Smooth muscle cell (in vitro differentiated cells): ENCODE data around the gene SH3RF3. TPM values are rescaled to one million over a fixed set of nuclear protein-coding genes. Genes with fewer than 3 reads are reported as not detected.

ENCODE experiments used
- DNase-seq: peaks from one replicate; lab custom pipeline; 2025; ENCODE audit not compliant: unreplicated experiment; lab: John Stamatoyannopoulos, UW
- H2AFZ ChIP-seq: fragments of 200-600 bp; sonication (generic); 2 replicates; pipeline ENCODE4 v1.6.0; 2016; ENCODE audit warnings: antibody characterized with exemption, low read depth, mild to moderate bottlenecking
- H3F3A ChIP-seq: fragments of 200-600 bp; sonication (generic); 2 replicates; pipeline ENCODE4 v1.6.0; 2017; ENCODE audit warnings: antibody characterized with exemption, low read depth
- H3K27ac ChIP-seq: fragments of 200-600 bp; sonication (generic); 2 replicates; pipeline ENCODE4 v1.5.1; 2016; ENCODE audit warnings: low read depth, mild to moderate bottlenecking
- H3K27me3 ChIP-seq: fragments of 200-600 bp; sonication (generic); 2 replicates; pipeline ENCODE4 v1.6.1; 2016; ENCODE audit warnings: low read depth, mild to moderate bottlenecking
- H3K36me3 ChIP-seq: fragments of 200-600 bp; sonication (generic); 2 replicates; pipeline ENCODE4 v1.5.1; 2016; ENCODE audit warnings: low read depth
- H3K4me1 ChIP-seq: fragments of 200-600 bp; sonication (generic); 2 replicates; pipeline ENCODE4 v1.5.1; 2016; ENCODE audit warnings: low read depth
- H3K4me2 ChIP-seq: fragments of 200-600 bp; sonication (generic); 2 replicates; pipeline ENCODE4 v1.6.0; 2016; ENCODE audit warnings: mild to moderate bottlenecking
- H3K4me3 ChIP-seq: fragments of 200-600 bp; sonication (generic); 2 replicates; pipeline ENCODE4 v1.5.1; 2016; ENCODE audit warnings: mild to moderate bottlenecking
- H3K79me2 ChIP-seq: fragments of 200-600 bp; sonication (generic); 2 replicates; pipeline ENCODE4 v1.6.0; 2016; ENCODE audit warnings: low read depth, mild to moderate bottlenecking
- H3K9ac ChIP-seq: fragments of 200-600 bp; sonication (generic); 2 replicates; pipeline ENCODE4 v1.6.0; 2016; ENCODE audit warnings: low read depth
- H3K9me3 ChIP-seq: fragments of 200-600 bp; sonication (generic); replicated peaks from 2 replicates; pipeline ENCODE4 v1.5.1; 2016; ENCODE audit warnings: low read depth
- H4K20me1 ChIP-seq: fragments of 200-600 bp; sonication (generic); 2 replicates; pipeline ENCODE4 v1.6.0; 2016; ENCODE audit warnings: low read depth
- WGBS: methylation state at CpG from one replicate; pipeline ENCODE4 v1.1.7; 2016; ENCODE audit warnings: low lambda C conversion rate; 5-methylcytosine and 5-hydroxymethylcytosine counted together
- polyA plus RNA-seq: library from polyadenylated mRNA; unstranded; fragments of >200 nt; fragmentation: Nextera tagmentation; extraction: Ambion mirVana; gene quantifications from 2 replicates; pipeline ENCODE4 v1.2.1, GENCODE V29; 2016
- total RNA-seq: library from RNA; depleted of rRNA; stranded (reverse); fragments of >200 nt; gene quantifications from 2 replicates; pipeline ENCODE4 v1.2.3, GENCODE V29; 2014
- TF ChIP-seq, protein P1 (sequence below): fragments of 200-600 bp; sonication (generic); IDR thresholded peaks from 2 replicates; pipeline ENCODE4 v1.5.1; 2017; ENCODE audit warnings: borderline replicate concordance, mild to moderate bottlenecking, antibody characterized with exemption; ENCODE audit not compliant: insufficient read depth, poor library complexity, severe bottlenecking

Gene SH3RF3
- total and polyA plus RNA-seq, 2 experiments from 2014 or later = 6.6 to 11.8 TPM

DNA sequence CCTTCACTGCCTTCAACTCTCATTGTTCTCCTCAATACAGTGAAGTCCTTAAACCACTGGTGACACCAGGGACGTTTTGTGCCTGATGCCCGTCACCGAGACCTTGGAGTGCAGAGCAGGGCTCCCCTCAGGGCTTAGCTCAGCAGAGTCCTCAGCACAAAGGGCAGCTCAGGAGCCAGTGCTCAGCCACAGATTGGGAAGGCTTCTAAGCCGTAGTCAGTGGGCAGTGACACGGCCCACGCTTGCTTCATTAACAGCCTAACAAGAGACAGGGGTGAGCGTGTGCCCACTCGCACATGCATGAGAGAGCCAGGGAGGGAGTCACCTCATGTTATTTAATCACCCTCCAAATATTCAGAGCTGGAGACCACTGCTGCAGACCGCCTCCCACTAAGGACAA lies 137.5 kb downstream of the SH3RF3 start:
- H2AFZ ChIP-seq = no peak overlapping the region
- TF ChIP-seq, protein P1, sequence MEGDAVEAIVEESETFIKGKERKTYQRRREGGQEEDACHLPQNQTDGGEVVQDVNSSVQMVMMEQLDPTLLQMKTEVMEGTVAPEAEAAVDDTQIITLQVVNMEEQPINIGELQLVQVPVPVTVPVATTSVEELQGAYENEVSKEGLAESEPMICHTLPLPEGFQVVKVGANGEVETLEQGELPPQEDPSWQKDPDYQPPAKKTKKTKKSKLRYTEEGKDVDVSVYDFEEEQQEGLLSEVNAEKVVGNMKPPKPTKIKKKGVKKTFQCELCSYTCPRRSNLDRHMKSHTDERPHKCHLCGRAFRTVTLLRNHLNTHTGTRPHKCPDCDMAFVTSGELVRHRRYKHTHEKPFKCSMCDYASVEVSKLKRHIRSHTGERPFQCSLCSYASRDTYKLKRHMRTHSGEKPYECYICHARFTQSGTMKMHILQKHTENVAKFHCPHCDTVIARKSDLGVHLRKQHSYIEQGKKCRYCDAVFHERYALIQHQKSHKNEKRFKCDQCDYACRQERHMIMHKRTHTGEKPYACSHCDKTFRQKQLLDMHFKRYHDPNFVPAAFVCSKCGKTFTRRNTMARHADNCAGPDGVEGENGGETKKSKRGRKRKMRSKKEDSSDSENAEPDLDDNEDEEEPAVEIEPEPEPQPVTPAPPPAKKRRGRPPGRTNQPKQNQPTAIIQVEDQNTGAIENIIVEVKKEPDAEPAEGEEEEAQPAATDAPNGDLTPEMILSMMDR = no peak
- H3K27ac ChIP-seq = no peak overlapping the region
- no peak overlapping the region for H3K4me3 ChIP-seq
- H4K20me1 ChIP-seq = peaks cover 80% of the 10 kb centered on the region
- no peak overlapping the region for H3K4me2 ChIP-seq
- no peaks in the 10 kb centered on the region for H3K36me3 ChIP-seq
- peaks cover 10% of the 10 kb centered on the region for H3K4me1 ChIP-seq
- no peak for DNase-seq
- peaks cover 27% of the 10 kb centered on the region for H3K79me2 ChIP-seq
- 85% methylated on average over 9 of the region's 9 CpGs for WGBS
- no peak overlapping the region for H3K9ac ChIP-seq
- no peaks in the 10 kb centered on the region for H3K27me3 ChIP-seq
- H3F3A ChIP-seq = no peaks in the 10 kb centered on the region
- no peaks in the 10 kb centered on the region for H3K9me3 ChIP-seq

DNA sequence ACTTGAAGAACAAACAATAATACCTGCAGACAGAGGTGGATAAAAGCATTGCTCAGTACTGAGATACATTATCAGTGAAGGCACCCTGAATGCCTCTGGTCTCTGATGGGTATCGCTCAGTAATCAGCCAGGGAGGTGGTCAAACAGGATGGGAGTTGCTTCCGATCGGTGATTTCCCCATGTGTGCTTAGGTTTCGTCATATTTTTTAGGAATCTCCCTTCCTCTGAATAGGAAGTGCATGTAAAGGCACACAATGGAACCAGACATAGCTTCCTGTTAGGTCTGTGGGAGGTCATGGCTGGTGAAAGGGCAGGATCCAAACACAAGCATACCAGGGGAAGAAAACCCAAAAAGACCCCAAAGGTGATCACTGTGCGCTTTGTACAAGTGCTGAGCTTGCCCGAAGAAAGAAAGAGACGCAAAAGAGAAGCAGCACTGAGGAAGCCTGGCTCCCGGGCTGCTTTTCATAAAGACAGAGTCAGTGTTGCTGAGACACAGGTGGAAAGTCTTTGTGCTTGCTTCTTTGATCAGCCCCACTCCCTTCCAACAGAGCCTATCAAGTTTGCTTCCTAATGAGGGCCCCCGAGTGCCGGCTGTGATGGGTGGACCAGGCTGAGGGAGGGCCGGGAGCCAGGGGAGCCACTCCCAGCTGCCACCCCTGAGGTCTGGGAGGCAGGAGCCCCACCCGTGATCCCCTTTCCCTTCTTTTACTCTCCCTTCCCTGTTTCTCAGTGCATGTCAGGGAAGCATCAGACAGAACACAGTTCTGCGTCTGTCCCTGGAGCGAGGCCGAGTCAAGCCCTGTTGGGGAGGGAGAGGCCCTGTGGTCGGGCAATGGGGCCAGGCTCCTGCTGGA lies 138.2 kb downstream of the SH3RF3 start:
- peak overlapping the region; percentile 54 for H3K4me2 ChIP-seq
- no peak for DNase-seq
- no peaks in the 10 kb centered on the region for H3K27me3 ChIP-seq
- H3K4me1 ChIP-seq = peaks cover 10% of the 10 kb centered on the region
- no peak overlapping the region for H3K27ac ChIP-seq
- peaks cover 25% of the 10 kb centered on the region for H3K79me2 ChIP-seq
- H3F3A ChIP-seq = no peaks in the 10 kb centered on the region
- H3K4me3 ChIP-seq = no peak overlapping the region
- H3K9me3 ChIP-seq = no peaks in the 10 kb centered on the region
- H4K20me1 ChIP-seq = peaks cover 76% of the 10 kb centered on the region
- TF ChIP-seq, protein P1 = no peak
- WGBS = 75% methylated on average over 16 of the region's 16 CpGs
- no peak overlapping the region for H3K9ac ChIP-seq
- H2AFZ ChIP-seq = no peak overlapping the region
- H3K36me3 ChIP-seq = no peaks in the 10 kb centered on the region

DNA sequence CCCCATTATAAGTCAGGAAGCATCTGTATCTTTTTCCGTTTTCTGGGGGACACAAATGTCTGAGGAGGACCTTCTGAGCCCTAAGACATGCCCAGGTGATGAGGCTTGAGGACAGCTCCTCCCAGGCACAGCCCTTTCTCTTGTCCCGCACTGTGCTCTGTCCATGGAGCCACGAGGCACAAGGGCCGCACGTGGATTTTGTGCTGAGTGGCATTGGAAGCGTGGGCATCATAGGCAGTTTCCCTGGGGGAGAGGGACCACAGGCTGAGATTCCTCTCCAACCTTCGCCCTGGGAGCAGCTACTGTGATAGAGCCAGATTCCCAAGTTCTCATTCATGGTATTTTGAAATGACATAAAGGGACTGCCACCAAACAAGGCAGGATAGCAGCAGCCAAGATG lies 139.9 kb downstream of the SH3RF3 start:
- Histone ChIP-seq H3K27me3 (no peaks in the 10 kb centered on the region), H2AFZ (no peak overlapping the region), H4K20me1 (peaks cover 80% of the 10 kb centered on the region), H3K36me3 (no peaks in the 10 kb centered on the region), H3K9ac (no peak overlapping the region), H3K9me3 (no peaks in the 10 kb centered on the region), H3F3A (no peaks in the 10 kb centered on the region), H3K4me3 (no peak overlapping the region), H3K4me1 (peaks cover 10% of the 10 kb centered on the region), H3K27ac (no peak overlapping the region), H3K4me2 (no peak overlapping the region), H3K79me2 (peaks cover 31% of the 10 kb centered on the region)
- 88% methylated on average over 7 of the region's 7 CpGs for WGBS
- DNase-seq = no peak
- TF ChIP-seq, protein P1 = no peak
